Measurements from ENCODE around the gene COL16A1.

The COL16A1 gene

GRCh38 chr1:31683997-31684396, 19.8 kb downstream of the COL16A1 start:
- DNase-seq: no peak

GRCh38 chr1:31681415-31681814, 22.4 kb downstream of the COL16A1 start:
- DNase-seq: no peak

DNA sequence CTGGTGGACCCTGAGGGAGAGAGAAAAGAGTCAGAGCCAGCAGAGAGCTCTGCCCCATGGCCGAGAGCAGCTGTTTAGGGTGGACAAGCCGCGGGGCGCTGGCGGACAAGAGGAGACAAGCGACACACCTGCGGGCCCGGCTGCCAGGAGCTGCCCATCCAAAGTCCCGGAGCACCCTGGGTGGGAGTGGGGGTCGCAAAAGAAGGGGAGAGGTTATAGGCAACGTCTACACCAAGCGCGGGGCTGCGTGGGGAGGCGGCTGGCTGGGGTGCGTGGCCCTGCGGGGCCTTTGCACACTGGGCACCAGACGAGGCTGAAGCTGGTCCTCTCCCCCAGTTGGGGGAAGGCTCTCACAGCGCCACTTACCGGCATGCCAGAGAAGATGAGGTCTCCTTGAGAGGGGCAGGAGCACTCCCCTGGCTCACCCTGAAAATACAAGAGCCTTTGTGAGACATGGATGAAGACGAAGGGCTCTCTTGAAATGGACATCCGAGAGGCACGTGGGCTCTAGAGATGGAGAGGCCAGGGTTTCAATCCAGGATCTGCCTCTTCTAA, 24.1 kb downstream of the COL16A1 start:
- DNase-seq: no peak

DNA sequence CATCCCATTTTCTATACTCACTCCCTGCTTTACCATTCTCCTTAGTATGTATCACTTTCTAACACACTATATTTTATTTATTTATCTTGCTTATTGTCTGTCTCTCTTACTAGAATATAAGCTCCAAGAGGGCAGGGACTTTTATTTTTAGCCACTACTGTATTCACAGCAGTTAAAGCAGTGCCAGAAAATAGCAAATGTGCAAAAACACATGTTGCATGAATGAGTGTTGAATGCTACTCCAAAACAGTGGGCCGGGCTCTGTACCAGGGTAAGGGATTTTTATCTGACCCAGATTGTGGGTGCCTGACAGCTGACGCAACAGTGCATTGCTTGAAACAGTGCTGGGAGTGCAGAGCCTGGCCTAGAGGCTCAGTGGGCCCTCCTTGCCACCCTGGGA, 24.7 kb downstream of the COL16A1 start:
- DNase-seq: no peak

- DNase-seq: no peak
Measured at GRCh38 chr1:31678681-31679080, 25.1 kb downstream of the COL16A1 start.

GRCh38 chr1:31677949-31678348, 25.9 kb downstream of the COL16A1 start:
- DNase-seq: no peak

DNA sequence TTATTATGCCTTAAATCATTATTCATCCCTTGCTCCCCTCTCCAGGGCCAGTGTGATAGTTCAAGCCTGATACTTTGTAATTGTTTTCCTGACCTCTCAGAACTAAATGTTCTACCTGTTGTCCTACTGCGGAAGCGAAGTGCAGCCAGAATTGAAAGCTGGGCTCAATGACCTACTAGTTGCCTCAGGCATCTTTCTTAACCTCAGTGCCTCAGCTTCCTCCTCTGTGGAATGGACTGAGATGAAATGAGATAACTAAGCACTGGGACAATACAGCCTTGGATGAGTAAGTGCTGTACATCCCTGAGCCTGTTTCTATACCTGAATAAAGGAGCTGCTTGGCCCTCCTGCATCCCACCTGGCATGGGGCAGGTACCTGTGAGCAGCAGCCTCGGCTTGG, 26.4 kb downstream of the COL16A1 start:
- no peak for DNase-seq

GRCh38 chr1:31675756-31676155, 28.1 kb downstream of the COL16A1 start:
- DNase-seq: no peak

- no peak for DNase-seq
Measured at GRCh38 chr1:31675161-31675560, 28.7 kb downstream of the COL16A1 start.

- DNase-seq: no peak
Measured at GRCh38 chr1:31674626-31675025, 29.2 kb downstream of the COL16A1 start.

DNA sequence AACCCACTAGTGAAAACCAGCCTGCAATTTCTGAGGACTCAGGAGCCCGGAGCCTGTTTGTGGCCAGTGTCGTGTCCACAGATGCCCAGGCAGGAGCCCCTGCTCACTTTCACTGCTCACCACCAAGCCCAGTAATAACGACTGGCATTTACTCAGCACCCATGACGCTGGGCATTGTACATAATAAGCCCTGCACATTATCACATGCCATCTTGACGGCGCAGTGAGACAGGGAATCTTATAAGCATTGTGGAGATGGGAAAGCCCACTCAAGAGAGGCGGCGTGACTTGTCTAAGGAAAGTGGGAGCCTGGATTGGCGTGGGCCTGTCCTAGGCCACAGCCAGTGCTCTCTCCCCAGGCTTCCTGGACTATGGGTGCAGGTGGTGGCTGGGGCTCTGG, 30.4 kb downstream of the COL16A1 start:
- no peak for DNase-seq

GRCh38 chr1:31672986-31673385, 30.8 kb downstream of the COL16A1 start:
- peak; percentile 71 for DNase-seq

DNA sequence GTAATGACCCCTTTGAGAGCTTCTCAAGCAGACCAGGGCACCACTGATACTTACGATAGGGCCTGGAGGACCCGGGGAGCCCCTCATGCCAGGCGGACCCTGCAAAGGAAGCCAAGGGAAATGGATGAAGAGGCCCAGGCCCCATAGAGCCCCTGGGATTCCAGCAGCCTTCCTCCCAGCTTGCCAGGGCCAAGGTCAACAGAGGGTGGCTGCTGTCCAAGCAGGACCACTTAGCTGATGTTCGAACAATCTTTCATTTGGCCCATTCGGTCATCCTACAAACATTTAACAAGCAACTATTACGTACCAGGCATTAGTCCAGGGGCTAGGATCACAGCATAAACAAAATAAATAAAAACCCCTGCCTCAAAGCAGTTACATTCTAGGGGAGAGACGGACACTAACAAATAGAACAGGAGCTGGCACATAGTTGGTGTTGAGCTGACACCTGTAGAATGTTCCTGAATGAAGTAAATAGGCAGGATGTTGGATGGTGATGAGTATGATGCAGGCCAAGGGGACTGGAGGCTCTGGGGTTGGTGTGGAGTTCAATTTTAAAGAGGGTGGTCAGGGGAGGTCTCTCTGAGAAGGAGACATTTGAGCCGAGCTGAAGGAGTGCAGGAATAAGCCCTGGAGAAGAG, 32.1 kb downstream of the COL16A1 start:
- DNase-seq: no peak

DNA sequence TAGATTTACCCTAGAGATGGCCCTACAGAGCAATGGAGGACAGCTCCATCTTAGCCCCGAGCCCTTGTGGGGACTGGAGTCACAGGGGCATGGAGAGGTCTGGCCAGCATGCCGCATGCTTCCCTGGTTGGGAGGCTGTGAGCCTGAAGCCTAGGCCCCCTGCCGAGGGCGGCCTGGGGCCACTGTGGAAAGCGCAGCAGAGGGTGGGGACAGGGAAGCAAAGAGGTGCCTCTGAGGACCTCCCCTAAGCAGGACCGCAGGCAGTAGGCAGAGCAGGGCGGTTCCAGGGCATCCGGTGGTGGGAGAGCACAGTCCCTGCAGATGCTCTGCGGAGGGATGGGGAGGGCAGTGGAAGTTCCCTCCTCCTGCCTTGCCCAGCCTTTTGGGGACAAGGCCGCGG, 32.7 kb downstream of the COL16A1 start:
- DNase-seq: no peak

- no peak for DNase-seq
Measured at GRCh38 chr1:31670593-31670964, 33.2 kb downstream of the COL16A1 start.

GRCh38 chr1:31669786-31670592, 33.8 kb downstream of the COL16A1 start:
- DNase-seq: peak; percentile 88

DNA sequence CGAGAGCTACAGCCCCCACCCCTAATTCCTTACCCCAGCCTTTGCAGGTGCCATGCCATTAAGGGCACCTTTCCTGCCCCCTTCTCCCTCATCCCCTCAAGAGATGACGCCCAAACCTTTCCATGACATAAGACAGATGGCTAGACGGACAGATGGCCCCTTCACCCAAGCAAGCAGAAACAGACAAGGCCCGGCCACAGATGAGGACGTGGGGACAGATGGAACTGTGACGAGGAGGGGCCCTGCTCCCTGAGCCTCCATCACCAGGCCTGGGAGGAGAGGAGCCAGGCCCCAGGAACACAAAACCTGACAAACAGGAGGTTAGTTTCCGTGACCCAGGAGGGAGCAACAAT, 34.4 kb downstream of the COL16A1 start:
- DNase-seq: no peak

GRCh38 chr1:31668303-31668883, 35.4 kb downstream of the COL16A1 start:
- DNase-seq: no peak

- no peak for DNase-seq
Measured at GRCh38 chr1:31667065-31667785, 36.6 kb downstream of the COL16A1 start.

DNA sequence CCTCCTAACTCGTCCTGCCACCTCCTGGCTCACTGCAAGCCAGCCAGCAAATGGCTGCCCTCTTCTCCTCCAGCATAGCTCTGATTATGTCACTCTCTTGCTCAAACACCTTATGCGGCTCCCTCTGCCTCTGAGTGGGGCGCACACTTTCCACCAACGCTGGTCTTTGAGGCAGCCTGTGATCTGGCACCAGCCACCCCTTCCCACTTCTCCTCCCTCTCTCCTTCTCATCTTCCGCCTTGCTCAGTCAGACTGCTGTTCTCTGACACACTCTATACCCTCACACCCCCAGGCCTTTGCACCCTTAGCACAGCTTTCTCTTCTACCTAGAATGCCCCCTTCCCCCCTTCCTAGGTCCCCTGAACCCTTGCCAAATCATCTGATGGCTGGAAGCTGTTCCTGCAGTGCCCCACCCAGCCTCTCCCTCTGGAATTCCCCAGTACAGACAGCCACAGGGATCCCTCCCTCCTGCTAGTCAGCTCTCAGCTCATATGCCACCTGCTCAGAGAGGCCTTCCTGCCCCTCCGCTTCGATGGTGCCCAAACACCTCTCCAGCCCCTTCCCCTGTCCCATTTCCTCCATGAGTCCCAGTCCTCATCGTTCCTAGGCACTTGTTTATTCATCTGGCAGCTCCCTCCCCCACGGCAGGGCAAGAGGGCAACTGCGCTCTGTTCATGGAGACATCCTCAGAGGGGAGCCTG, 37.4 kb downstream of the COL16A1 start:
- DNase-seq: no peak

DNA sequence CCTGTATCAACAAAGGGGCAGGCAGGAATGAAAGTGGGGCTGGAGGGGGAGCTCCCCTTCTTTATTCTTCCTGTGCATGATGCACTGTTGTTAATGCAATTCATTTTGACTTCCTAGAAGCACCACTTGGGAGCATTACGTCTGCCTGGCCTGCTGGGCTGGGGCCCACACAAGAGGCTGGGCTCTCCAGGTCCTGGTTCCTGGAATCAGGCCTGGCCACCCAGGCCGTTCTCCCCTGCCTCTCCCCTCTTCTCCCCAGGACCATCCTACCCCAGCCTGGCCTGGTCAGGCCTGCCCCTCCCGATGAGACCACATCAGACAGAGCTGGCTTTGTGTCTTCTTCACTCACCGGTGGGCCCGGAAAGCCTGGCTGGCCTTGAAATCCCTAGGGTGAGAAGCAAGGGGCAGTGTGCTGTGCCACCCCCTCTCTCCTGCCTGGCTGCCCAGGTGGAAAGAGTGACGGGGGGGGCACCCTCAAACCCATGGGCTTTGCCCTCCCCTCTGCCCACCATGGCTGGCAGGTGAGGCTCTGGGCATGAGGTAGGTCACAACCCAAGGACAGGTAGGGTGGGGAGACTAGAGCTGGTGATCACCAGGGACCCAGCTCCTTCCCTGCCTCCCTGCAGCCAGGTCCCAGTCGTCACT, 38.5 kb downstream of the COL16A1 start:
- peak; percentile 87 for DNase-seq

- DNase-seq: no peak
Measured at GRCh38 chr1:31664528-31664927, 39.3 kb downstream of the COL16A1 start.
